EH (cell line): ENCODE measurements around the gene UNC5C.

Experiments used
- DNase-seq: peaks from one replicate; pipeline ENCODE4 v3.0.0-alpha.2; 2015; ENCODE audit warnings: low read depth

The UNC5C gene

DNA sequence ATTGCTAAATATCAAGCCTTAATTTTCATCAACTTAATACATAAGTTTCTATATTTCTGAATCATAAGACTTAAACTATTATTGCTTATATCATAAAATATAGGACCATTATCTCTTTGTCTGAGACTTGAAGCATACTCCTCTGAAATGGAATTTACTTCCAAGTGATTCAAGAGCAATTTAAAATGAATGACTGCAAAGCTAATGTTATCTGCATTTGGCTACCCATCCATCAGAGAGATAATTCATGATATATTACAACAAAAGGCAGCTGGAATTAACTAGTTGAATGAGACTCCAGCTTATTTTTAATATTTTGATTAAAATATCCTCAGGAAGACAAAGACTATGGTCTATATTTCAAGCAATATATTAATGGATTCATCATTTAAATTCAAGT, 208.6 kb downstream of the UNC5C start:
- no peak for DNase-seq

DNA sequence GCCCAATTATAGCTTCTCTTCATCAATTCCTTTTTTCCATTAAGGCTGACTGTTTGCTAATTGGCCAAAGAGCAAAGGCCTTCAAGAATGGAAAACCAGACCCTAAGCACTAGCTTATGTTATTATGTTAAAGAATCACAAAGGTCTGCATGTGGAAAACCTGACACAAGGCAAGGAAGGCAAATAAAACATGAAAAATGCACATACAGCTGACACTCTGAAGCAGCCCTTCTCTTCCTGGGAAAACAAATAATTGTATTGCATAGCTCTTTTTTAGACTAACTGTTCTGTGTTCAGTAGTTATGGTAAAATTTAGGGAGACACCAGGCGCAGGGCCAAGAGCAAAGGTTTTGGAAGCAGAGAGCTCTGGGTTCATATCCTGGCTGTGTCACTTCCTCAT, 223.1 kb downstream of the UNC5C start:
- DNase-seq = no peak

DNA sequence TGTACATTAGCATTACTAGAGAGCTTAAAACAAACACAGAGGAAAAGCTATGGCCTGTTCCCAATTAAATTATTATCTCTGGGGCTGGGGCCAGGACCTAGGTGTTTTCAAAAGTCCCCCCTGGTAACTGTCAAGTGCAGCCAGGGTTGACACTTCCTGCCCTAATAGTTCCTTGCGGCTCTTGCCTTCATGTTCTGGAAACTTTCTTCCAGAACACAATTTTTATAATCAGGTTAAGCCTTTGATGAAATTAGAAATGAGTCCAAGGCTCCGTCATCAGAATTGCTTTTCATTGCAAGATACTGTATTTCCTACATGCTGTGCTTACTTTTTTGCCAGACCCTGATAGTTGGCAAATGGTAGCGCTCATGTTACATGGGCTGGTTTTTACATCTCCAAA, 229.6 kb downstream of the UNC5C start:
- no peak for DNase-seq

DNA sequence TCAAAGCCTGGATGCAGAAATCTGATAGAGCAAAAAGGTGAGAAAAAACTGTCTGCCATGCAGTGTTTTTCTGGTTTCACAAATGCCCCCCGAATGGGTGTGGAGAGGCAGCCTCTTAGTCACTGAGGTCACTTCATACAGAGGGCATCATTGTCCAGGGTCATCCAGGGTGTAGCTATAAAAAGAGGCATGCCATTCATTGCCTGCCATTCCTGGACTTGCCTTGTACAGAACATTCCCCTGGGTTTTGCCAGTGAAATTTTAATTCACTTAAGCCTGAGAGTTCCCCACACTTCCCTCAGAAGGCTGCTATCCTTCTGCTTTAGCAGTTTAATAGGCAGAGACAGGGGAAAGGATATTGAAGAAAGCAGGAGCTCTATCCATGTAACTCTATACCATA, 230.3 kb downstream of the UNC5C start:
- no peak for DNase-seq

DNA sequence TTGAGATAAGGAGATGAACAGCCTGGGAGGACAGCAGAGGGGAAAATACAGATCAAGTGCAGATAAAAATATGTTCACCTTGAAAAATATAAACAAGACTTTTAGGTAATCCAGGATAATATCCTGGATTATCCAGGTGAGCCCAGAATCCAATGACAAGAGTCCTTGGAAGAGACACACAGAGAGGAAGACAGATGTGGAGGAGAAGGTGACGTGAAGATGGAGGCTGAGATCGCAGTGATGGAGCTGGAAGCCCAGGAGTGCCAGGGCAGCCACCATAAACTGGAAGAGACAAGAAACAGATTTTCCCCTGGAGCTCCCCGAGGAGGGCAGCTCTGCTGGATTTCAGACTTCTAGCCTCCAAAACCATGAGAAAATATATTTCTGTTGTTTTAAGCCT, 230.7 kb downstream of the UNC5C start:
- no peak for DNase-seq

DNA sequence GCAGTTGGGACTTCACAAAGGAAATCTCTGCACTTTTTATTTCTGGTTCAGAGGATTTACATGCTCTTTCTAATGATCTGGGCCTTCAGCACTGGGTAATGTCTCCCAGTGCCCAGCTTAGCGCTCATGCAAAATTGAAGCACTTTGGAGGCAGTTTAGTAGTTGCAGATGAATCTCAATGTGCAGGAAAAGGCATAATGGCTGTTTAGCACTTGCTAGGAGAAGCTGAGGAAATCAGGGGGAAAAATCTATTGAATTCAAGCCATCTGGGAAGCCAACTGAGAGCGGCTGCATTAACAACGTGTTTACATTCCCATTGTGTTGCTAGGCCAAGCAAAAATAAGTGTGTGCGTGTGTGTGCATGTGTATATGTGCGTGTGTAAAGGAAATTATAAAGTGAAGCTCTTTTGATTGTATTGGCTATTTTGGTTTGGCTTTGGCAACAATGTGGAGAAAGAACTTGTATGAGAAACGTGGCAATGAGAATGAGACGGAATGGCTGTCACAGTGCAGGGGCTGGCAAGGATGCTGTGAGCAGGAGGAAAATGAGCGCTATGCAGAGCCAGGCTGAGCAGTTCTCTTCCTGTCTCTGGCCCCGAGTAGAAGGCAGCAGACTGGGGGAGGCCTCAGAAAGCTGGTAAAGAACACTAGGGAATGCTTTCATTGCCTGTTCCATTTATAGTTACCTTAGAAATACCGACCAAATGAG, 231.5 kb downstream of the UNC5C start:
- no peak for DNase-seq

DNA sequence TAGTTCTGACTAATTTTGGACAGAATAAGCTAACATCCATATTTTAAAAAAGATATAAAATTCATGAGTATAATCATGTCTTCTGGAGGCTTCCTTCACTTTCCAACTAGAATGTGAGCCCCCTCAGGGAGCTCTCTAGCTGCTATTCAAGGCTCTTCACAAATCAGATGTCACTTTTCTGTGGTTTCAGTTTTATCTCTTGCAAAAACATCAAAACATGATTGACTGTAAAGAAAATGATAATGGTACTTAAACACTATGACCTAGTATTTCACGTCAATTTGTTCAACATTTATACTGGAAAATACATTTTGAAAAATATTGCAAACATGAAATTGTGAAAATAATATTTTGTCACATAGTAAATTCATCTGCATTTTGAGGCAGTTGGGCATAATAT, 234.2 kb downstream of the UNC5C start:
- no peak for DNase-seq

DNA sequence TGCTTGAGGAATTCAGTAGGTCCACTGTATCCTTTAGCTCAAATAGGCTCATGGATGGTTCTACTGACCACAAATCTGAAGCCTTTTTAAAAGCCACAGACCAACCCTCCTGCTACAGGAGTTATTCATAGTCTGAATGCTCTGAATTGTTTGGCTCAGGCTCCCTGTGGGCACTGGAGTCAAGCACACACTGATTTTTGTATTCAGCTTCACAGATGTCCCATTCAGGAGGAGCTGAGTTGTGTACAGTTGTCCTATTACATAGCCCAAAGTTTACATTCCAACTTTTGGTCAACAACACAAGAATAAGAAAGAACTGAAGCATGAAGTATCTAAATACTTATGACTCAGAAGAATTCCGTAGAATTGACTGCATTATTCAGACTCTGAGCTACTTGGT, 243.9 kb downstream of the UNC5C start:
- no peak for DNase-seq

DNA sequence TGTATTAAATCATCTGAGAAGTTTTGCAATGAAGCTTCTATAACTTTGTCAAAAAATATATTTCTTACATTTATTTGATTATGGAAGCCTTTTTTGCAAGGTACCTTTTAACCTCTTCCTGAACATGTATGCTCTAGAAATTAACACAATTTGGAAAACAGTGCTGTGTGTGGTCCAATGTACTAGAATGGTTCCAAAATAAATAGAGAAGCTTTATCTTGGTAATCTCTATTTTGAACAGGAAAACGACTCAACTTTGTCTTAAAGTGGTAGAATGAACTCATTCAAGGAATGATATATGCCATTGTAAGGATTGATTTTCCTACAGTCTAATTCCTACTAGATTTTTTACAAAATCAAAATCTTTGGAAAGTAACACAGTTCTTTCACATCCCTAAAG, 248.5 kb downstream of the UNC5C start:
- DNase-seq = no peak

DNA sequence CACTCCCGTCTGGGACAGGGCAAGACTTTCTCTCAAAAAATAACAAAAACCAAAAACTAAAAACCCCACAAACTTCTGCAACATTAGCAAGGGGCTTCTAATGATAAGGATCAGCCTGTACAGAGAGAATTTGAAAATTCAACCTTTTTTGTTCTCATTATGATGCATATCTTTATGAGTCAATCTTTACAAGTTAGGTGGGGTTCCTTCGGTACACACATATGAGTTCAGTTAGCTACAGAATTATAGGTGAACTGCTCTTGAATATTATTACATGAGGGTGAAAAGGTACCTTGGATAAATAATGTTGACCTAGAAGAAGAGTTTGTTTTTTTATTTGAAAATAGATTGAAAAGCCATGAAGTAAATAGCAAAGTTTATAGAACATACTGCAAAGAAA, 252.7 kb downstream of the UNC5C start:
- DNase-seq = no peak

DNA sequence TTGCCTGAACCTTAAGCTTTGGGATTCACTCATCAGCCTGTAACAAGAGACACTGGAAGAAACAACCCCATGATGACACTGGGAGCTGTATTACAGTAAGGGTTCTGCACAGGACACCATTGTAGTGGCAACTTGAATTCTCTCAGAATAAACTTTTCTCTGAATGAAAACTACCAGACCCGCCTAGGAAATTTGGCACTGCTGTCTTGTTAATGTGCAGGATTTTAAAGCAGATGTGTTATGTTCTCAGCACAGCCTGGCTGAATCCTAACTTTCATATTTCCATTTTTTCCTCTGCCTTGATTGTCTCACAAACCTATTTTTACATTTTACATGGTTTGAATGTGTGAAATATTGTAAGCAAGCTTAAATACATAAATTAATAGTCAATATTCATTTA, 253.6 kb downstream of the UNC5C start:
- DNase-seq = no peak

DNA sequence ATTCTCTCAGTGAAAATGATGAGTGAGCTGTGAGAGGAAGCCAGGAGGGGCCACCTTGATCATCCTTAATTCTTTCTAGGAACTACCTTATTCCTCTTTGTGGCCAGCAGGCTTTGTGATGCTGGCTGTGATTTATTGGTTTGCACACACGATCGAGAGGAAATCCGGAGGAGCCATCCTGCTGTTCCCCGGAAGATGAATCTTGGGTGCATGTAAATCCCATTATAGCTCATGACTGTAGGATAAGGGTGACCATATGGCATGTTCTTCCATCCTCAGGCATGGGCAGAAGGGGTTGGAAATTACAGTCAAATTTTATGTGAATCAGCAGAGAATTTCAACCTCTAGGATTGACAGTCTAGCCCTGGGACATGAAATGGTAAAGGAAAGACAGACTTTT, 254.5 kb downstream of the UNC5C start:
- no peak for DNase-seq

DNA sequence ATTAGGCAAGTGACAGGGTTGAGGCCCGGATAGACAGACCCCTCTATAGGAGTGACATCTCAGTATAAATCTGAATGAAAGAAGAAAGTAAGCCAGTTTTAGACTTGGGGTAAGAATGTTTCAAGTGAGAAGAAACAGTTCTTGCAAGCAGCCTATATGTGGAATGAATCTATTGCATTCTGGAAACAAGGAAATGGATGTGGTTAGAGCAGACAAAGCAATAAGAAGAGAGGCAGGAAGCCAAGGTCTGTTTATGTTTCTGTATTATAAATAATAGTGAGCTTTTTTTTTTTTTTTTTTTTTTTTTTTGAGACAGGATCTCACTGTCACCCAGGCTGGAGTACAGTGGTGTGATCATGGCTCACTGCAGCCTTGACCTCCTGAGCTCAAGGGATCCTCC, 255.8 kb downstream of the UNC5C start:
- DNase-seq = no peak

DNA sequence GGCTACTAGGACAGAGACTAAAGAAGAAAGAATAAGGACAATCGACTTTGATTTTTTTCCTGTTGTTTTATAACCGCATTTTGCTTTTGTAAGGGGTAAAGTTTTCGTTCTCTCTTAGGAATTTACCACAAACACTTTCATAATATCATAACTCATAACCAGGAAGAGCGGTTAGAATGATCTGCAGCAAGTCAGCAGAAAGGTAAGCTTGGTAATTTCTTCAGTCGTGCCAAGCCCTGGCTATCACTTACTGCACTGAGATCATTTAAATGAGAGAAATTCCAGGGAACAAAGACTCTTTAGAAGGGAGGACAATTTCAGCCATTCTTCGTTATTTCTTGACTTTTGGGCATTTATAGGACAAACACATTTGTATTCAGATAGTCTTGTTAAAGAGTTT, 258.1 kb downstream of the UNC5C start:
- no peak for DNase-seq

DNA sequence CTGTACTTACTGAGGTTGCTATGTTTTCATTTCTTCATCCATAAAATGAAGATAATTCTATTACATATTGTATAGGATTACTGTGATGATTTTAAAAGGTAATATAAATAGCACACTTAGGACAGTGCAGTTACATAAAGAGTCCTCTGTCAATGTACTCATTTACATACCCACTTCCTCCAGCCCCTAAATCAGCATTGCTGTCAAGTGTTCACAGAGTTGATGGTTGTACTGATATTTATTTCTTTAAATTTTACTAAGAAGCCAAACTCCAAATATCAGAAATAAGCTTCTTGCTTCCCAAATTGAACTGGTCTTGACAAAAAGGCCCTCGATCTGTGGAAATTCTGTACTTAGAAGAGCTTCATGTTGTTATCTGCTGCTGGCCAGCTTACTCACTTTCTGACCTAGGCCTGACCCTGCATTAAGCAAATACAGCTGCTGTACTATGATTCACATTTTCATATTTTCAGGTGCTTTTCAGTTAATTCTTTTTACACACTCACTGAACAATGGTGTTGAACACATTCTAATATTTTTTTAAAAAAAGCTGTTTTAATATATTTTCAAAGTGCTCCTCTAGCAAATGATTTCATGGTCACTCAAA, 259.6 kb downstream of the UNC5C start:
- no peak for DNase-seq

DNA sequence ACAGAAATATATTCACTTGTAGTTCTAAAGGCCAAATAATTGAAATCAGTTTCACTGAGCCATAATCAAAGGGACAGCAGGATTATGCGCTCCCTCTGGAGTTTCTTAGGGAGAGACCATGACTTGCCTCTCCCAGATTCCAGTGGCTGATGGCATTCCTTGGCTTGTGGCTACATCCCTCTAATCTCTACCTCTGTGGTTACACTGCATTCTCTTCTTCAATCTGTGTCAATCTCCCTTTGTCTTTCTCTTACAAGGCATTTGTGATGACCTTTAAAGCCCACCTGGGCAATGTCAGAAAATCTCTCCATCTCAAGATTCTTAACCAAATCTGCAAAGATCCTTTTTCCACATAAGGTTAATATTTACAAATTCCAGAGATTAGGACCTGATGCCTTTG, 260.2 kb downstream of the UNC5C start:
- no peak for DNase-seq

DNA sequence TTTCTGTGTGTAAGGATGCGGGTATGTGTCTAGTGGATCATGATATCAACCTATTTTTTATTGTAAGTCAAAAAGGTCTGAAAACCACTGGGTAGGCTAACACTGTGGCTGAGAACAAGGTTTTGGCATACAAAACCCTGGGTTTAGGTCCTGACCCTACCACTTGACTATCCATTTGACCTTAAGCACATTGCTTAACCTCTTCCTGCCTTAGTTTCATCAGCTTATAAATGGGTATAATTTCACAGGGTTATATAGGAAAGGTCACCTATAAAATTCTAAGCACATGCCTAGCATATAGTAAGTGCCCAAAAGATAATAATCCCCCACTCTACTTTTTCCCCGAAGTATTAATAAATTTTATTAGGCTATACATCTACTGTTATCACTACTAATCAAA, 263.0 kb downstream of the UNC5C start:
- no peak for DNase-seq

DNA sequence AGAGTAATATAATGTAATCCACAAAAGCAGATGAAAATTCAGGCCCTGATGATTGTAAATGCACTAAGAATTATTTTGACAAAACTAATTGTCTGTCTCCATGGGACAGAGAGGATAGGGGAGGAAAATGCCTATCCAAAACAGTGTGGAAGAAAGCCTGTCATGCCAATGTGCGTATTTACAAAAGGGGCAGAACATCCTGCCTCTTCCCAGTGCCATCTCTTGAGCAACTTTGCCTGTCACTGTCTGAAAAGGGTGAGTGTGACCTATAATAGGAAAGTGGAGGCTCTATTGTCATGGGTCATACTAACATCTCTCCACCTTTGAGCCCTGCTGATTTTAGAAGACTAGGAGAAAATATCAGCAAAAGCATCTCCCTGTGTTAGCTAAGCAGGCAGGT, 264.1 kb downstream of the UNC5C start:
- no peak for DNase-seq

DNA sequence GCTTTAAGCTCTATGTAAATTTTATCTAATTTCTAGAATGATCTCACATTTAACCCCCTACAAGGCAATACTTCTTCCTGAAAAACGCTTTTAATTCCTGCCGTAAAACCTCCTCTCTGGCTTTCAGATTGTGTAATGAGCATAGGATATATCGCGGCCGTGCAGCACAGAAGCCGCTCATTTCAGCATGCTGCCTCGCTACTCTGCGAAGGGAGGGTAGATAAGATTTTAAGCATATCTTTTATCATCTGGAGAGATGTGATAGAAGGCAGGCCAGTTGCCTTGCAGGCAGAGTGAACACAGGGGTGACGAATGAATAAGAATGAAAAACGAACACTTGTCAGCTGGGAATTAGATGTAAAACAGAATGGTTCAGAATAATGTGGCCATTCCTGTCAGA, 265.5 kb downstream of the UNC5C start:
- no peak for DNase-seq

DNA sequence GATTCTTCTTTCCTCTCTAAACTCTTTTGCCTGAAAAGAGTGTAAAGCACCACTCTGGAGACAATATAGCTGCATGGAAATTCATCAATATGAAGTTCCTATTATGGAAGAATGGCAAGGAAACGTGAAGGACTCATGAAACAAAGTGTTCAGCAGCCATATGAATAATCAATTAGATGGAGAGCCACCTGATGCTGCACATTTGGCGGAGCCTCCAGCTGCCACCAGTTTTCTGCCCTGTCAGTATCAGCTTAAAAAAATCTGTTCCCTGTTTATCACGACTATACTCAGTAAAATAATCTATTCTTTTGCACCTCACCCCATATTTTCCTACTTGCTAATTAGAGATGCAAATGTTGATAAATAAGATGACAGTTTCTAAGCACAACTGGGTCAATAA, 276.0 kb downstream of the UNC5C start:
- no peak for DNase-seq

DNA sequence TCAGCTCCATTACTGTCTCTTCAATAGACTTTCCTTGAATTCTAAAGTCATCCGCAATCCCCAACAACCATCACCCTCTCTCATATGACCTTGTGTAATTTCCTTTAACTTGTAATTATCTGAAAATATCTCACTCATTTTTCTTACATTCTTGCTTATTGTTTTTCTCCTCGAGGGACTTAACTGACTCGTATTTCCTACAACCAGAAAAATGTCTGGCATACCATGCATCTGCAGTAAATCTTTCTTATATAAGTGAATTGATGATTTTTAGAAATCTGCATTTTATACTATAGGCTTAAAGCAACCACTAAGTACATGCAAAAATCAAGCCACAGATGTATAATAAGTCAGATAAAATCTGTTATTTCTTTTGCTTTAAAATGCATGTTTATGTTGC, 276.7 kb downstream of the UNC5C start:
- DNase-seq = no peak

DNA sequence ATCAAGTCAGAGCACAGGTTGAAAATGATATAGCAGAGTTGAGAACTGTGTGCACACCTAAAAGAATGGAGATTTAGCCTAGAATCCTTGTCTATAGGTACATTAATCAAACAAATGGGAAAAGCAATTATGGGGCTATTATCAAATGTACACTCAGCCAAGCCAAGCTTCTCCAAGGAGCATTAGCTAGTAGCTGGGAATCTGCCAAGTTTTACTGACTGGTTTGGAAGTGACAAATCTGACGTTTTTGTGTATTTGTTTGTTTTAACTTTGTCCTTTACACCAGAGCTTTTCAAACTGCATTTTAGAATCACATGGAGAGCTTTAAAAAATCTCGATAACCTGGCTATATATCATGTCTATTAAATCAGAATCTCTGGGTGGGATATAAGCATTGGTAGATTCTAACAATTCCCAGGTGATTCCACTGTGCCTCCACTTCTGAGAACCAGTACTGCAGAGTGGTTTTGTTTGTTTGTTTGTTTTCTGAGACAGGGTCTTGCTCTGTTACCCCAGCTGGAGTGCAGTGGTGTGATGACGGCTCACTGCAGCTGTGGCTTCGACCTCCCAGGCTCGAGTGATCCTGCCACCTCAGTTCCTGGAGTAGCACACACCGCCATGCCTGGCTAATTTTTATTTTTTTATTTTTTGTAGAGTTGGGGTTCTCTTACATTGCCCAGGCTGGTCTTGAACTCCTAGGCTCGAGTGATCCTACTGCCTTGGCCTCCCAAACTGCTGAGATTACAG, 279.8 kb downstream of the UNC5C start:
- DNase-seq = no peak

DNA sequence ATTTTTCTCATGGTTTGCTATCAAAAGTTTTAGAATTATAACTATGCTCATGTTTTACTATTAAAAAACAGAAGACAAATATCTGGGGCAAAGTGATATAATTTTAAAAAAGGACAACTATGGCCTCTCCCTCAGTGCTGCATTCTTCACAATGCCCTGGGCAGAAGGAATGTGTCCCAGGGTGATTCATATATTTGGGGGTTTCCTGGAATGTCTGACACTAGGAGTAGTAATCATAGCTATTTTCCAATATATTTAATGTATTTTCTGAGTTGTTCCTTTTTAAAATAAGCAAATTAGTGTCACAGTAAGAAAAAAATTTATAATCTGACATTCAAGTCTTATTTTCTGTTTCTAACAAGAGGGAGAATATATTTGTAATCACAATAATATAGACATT, 281.7 kb downstream of the UNC5C start:
- DNase-seq = peak; percentile 12
